GM12891 (cell line): Measurements from ENCODE around the gene DGKI.

Source experiments
- DNase-seq: peaks from one replicate; pipeline ENCODE4 v3.0.0; 2011; ENCODE audit warnings: low spot score; ENCODE audit not compliant: insufficient read length
- FAIRE-seq: peaks from 2 replicates; lab custom pipeline; 2011; peaks lifted over from hg19 to GRCh38; lab: Jason Lieb, UNC
- PAX5 ChIP-seq: IDR thresholded peaks from 2 replicates; pipeline ENCODE4 v1.6.1; 2011; ENCODE audit warnings: low read length, moderate library complexity, mild to moderate bottlenecking; ENCODE audit not compliant: insufficient read depth, severe bottlenecking
- POLR2A ChIP-seq: IDR thresholded peaks from 2 replicates; pipeline ENCODE4 v1.6.1; 2011; ENCODE audit warnings: low read depth, low read length, control low read depth
- POLR2AphosphoS5 ChIP-seq: IDR thresholded peaks from 2 replicates; pipeline ENCODE4 v1.6.1; 2011; ENCODE audit warnings: low read depth, low read length, control low read depth
- POU2F2 ChIP-seq: IDR thresholded peaks from 2 replicates; pipeline ENCODE4 v1.6.1; 2011; ENCODE audit warnings: low read depth, mild to moderate bottlenecking, control low read depth, low read length, moderate library complexity
- SPI1 ChIP-seq: IDR thresholded peaks from 2 replicates; pipeline ENCODE4 v1.6.1; 2011; ENCODE audit warnings: low read depth, low read length, control low read depth
- TAF1 ChIP-seq: IDR thresholded peaks from 2 replicates; pipeline ENCODE4 v1.6.1; 2011; ENCODE audit warnings: low read depth, low read length, control low read depth

Gene DGKI

DNA sequence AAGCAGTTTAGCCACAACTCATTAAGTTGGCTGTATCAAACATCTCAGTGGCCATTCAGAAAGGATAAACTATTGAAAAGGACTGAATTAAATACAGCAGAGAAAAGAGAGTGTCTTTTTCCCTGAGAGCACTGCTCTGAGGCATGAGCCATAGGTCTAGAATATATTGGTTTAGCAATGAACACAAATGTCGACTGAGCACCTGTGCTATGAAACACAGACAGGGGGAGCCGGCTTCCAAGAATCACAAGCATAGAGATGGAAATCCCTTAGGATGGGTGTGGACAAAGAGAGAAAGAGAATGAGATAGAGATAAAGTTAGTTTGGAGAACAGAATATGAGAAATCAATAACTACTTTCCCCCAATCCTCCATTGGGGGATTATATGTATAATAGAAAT lies 54.8 kb downstream of the DGKI start:
- no peak for DNase-seq
- TF ChIP-seq POU2F2 (no peak), TAF1 (no peak), POLR2AphosphoS5 (no peak)
- FAIRE-seq, result no peak

- no peak for TF ChIP-seq SPI1
- no peak for TF ChIP-seq PAX5
- TF ChIP-seq POU2F2, result no peak
- no peak for TF ChIP-seq POLR2AphosphoS5
- TF ChIP-seq TAF1, result no peak
- no peak for TF ChIP-seq POLR2A
- DNase-seq (no peak), FAIRE-seq (no peak)
These were observed 55.9 kb downstream of the DGKI start for GRCh38 chr7:137790828-137791227.

- no peak for DNase-seq
- no peak for FAIRE-seq
These were observed 57.4 kb downstream of the DGKI start for GRCh38 chr7:137789215-137789882.

GRCh38 chr7:137787301-137787976 lies 59.3 kb downstream of the DGKI start:
- no peak for TF ChIP-seq SPI1
- TF ChIP-seq POU2F2, result no peak
- no peak for TF ChIP-seq POLR2A
- no peak for TF ChIP-seq TAF1
- no peak for TF ChIP-seq POLR2AphosphoS5
- TF ChIP-seq PAX5, result no peak
- DNase-seq (no peak), FAIRE-seq (no peak)

More at GRCh38 chr7:137789215-137789882, 57.4 kb downstream of the DGKI start:
- no peak for TF ChIP-seq SPI1
- no peak for TF ChIP-seq POLR2AphosphoS5
- TF ChIP-seq POU2F2, result no peak
- TF ChIP-seq POLR2A, result no peak
- no peak for TF ChIP-seq PAX5
- no peak for TF ChIP-seq TAF1

DNA sequence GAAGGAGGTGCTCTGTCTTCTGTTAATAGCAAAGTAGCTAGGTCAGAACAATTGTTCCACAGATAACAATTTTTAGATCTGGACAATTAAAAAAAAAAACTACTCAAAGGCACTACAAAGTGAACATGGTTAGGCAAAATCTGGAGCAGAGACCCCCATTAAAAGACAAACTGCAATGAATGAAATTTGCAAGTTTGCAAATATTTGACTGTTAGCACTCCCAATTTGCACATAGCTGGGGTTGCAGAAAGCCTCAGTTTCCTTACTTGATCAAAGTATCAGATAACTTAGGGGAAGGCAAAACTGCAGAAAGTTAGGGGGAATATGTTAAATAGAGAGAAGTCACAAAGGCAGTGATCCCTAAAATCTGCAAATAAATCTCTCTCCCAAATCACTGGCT lies 68.3 kb downstream of the DGKI start:
- no peak for FAIRE-seq
- no peak for DNase-seq
- no peak for TF ChIP-seq TAF1
- TF ChIP-seq POLR2AphosphoS5, result no peak
- TF ChIP-seq POU2F2, result no peak
- TF ChIP-seq SPI1, result no peak
- no peak for TF ChIP-seq PAX5
- no peak for TF ChIP-seq POLR2A

GRCh38 chr7:137774793-137775201 lies 72.0 kb downstream of the DGKI start:
- DNase-seq (no peak), FAIRE-seq (no peak)
- no peak for TF ChIP-seq SPI1
- TF ChIP-seq TAF1, result no peak
- no peak for TF ChIP-seq POLR2A
- TF ChIP-seq POU2F2, result no peak
- TF ChIP-seq POLR2AphosphoS5, result no peak
- no peak for TF ChIP-seq PAX5

GRCh38 chr7:137772748-137773147 lies 74.0 kb downstream of the DGKI start:
- no peak for TF ChIP-seq SPI1
- no peak for TF ChIP-seq POLR2A
- TF ChIP-seq PAX5, result no peak
- TF ChIP-seq POU2F2, result no peak
- no peak for TF ChIP-seq TAF1
- TF ChIP-seq POLR2AphosphoS5, result no peak
- FAIRE-seq, result no peak
- DNase-seq, result no peak

- TF ChIP-seq POU2F2 (no peak), POLR2A (no peak), TAF1 (no peak), SPI1 (no peak), POLR2AphosphoS5 (no peak), PAX5 (no peak)
- DNase-seq, result no peak
- no peak for FAIRE-seq
These were observed 74.5 kb downstream of the DGKI start for GRCh38 chr7:137772316-137772715.

GRCh38 chr7:137771679-137772078 lies 75.1 kb downstream of the DGKI start:
- TF ChIP-seq TAF1 (no peak), POLR2A (no peak), PAX5 (no peak), POU2F2 (no peak), SPI1 (no peak), POLR2AphosphoS5 (no peak)
- FAIRE-seq (no peak), DNase-seq (no peak)

GRCh38 chr7:137771273-137771672 lies 75.5 kb downstream of the DGKI start:
- FAIRE-seq (no peak), DNase-seq (no peak)
- TF ChIP-seq POLR2AphosphoS5 (no peak), SPI1 (no peak), POLR2A (no peak), PAX5 (no peak), POU2F2 (no peak), TAF1 (no peak)

DNA sequence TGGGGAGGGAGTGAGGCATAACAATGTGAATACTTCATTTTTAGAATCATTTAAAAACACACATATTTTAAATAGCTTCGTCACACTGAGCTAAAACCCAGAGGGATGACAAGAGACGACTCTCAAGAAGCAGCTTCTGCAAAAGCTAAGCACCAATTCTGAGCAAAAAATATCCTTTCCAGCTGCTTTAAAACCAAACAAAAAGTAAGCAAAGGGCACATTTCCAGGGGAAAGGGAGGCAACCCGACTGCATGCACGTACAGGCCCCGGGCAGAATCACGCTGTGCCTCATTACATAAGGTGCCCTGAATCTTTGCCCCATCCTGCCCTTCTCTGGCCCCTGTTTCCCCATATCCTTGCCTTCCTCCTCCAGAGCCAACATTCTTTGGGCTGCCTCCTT lies 78.4 kb downstream of the DGKI start:
- no peak for DNase-seq
- TF ChIP-seq POLR2A, result no peak
- TF ChIP-seq POU2F2, result no peak
- TF ChIP-seq SPI1, result no peak
- TF ChIP-seq POLR2AphosphoS5, result no peak
- no peak for TF ChIP-seq PAX5
- no peak for TF ChIP-seq TAF1
- FAIRE-seq, result no peak
